Mucosa of stomach (tissue), 1 donor: Measurements from ENCODE around the gene PDE6C.

Experiments
- H3K27me3 ChIP-seq: one replicate; pipeline ENCODE4 v1.7.0; 2013; ENCODE audit warnings: mild to moderate bottlenecking, low read length; ENCODE audit not compliant: control insufficient read depth, insufficient read depth
- H3K36me3 ChIP-seq: one replicate; pipeline ENCODE4 v1.7.0; 2013; ENCODE audit warnings: low read length; ENCODE audit not compliant: control insufficient read depth, insufficient read depth
- H3K4me1 ChIP-seq: one replicate; pipeline ENCODE4 v1.7.0; 2013; ENCODE audit warnings: mild to moderate bottlenecking, low read length; ENCODE audit not compliant: control insufficient read depth, insufficient read depth
- H3K4me3 ChIP-seq: one replicate; pipeline ENCODE4 v1.7.0; 2013; ENCODE audit warnings: low read length
- H3K9ac ChIP-seq: one replicate; pipeline ENCODE4 v1.7.0; 2013; ENCODE audit warnings: mild to moderate bottlenecking, low read length, moderate library complexity
- H3K9me3 ChIP-seq: one replicate; pipeline ENCODE4 v1.7.0; 2013; ENCODE audit warnings: mild to moderate bottlenecking, low read length, moderate library complexity; ENCODE audit not compliant: control insufficient read depth
- donor health status: Pancreatic carcinoma.

The PDE6C gene

GRCh38 chr10:93614101-93614825, 1.9 kb downstream of the PDE6C start:
- H3K9me3 ChIP-seq = no peaks in the 10 kb centered on the region
- H3K27me3 ChIP-seq = no peaks in the 10 kb centered on the region
- no peaks in the 10 kb centered on the region for H3K4me1 ChIP-seq
- H3K36me3 ChIP-seq = no peaks in the 10 kb centered on the region
- H3K4me3 ChIP-seq = no peak overlapping the region
- H3K9ac ChIP-seq = no peak overlapping the region

GRCh38 chr10:93615576-93616235, 3.4 kb downstream of the PDE6C start:
- Histone ChIP-seq H3K36me3 (no peaks in the 10 kb centered on the region), H3K9me3 (no peaks in the 10 kb centered on the region), H3K27me3 (no peaks in the 10 kb centered on the region), H3K4me1 (no peaks in the 10 kb centered on the region), H3K9ac (no peak overlapping the region), H3K4me3 (no peak overlapping the region)

DNA sequence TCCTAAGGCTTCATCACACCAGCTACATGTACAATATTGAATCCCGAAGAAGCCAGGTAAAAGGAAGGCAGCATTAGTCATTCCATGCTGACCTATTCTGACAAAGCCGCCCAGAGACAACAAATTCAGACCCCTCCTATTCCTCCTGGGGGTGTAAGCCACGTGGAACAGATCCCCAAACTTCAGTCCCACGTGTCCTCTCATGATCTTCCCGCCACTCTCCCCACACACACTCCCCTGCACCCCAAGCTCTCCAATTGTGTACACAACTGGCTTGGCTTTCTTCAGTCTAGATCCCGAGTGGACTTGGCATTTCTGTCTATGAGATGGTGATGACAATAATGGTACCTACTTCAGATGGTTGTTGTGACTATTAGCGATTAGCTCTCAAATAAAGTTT, 8.6 kb downstream of the PDE6C start:
- no peaks in the 10 kb centered on the region for H3K9me3 ChIP-seq
- H3K9ac ChIP-seq = no peak overlapping the region
- no peaks in the 10 kb centered on the region for H3K36me3 ChIP-seq
- no peaks in the 10 kb centered on the region for H3K4me1 ChIP-seq
- H3K27me3 ChIP-seq = no peaks in the 10 kb centered on the region
- H3K4me3 ChIP-seq = no peak overlapping the region

GRCh38 chr10:93622942-93623341, 10.6 kb downstream of the PDE6C start:
- Histone ChIP-seq H3K27me3 (peaks cover 3% of the 10 kb centered on the region), H3K4me3 (no peak overlapping the region), H3K9ac (no peak overlapping the region), H3K36me3 (no peaks in the 10 kb centered on the region), H3K9me3 (no peaks in the 10 kb centered on the region), H3K4me1 (no peaks in the 10 kb centered on the region)

DNA sequence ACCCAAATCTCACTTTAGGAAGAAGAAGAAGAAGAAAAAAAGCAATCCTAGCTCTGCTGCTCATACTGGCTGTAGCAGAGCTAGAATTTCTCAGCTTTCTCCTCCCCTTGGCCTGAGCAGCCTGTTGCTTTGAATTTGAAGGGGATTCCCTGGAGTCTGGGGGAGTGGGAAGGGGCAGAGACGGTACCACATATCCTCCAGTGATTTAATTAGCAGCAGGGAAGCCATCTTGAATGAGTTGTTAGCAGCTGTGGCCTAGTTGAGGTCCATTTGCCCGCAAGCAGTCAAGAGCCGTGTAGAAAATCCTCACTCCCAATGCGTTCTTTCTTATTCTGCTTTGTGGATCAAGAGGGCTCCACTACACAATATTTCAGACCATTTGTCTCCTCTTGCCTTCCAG, 16.5 kb downstream of the PDE6C start:
- Histone ChIP-seq H3K36me3 (no peaks in the 10 kb centered on the region), H3K9ac (no peak overlapping the region), H3K27me3 (peaks cover 3% of the 10 kb centered on the region), H3K9me3 (no peaks in the 10 kb centered on the region), H3K4me3 (no peak overlapping the region), H3K4me1 (no peaks in the 10 kb centered on the region)

DNA sequence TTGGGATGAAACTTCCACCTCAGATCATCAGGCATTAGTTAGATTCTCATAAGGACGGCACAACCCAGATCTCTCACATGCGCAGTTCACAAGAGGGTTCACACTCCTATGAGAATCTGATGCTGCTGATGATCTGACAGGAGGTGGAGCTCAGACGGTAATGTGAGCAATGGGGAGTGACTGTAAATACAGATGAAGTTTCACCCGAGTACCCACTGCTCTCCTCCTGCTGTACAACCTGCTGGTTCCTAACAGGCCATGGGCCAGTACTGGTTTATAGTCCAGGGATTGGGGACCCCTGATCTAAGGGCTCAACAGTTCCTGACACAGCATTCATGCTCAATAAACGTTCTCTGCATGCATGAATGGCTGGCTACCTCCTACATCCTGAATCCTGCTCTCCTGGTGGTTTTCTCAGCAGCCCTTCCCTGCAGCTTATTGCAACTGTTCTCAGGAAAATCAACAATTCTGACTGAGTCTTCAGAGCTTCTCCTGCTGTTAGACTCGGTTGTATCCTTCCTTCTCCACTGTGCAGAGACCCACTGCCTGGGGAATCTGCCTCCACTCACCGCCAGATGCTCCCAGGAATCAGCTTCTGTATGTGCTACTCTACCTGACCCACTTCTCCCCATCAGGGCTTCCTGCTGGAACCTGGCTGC, 17.4 kb downstream of the PDE6C start:
- H3K27me3 ChIP-seq = peaks cover 3% of the 10 kb centered on the region
- H3K9me3 ChIP-seq = no peaks in the 10 kb centered on the region
- H3K4me3 ChIP-seq = no peak overlapping the region
- H3K9ac ChIP-seq = no peak overlapping the region
- no peaks in the 10 kb centered on the region for H3K4me1 ChIP-seq
- no peaks in the 10 kb centered on the region for H3K36me3 ChIP-seq

DNA sequence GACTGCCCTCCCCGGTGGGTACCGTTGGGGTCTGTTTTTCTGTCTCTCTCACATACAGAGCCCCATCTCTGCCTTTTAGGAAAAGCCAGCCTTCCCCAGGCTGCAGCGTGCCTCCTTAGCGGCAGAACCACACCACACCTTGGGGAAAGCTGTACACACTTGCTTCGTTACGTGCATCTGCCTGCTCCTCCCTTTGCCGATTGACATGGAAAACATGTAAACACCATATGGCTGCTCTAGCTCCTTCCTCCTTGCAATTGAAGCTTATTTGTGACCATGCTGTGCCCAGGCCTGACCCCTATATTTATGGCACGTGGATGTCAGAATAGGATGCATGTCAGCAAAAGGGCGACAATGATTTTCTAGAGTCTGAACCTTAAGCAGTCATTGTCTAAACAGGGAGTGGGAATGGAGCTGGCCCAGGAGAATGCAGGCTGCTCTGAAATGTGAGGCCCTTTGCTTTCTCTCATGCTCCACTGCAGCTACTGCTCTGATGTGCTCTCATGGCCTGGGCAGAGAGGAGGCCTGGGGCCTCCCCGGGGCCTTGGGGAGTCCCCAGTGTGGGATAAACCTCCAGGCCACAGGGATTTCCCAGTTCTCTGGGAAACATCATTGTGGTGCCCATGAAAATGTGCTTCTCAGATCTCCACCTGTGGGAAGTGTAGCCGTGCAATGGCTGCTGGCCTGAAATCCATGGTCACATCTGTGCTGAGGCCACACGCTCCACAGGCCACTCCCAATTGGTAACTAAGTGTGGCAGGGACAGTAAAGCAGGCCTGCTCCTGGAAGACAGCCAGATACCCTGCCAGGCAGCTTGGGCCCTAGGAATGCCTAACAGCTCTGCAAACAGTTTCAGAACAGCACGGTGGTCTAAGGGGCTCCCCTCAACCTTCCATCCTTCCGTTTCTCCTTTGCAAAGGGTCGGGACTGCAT, 18.6 kb downstream of the PDE6C start:
- H3K4me3 ChIP-seq = no peak overlapping the region
- H3K9ac ChIP-seq = no peak overlapping the region
- no peaks in the 10 kb centered on the region for H3K9me3 ChIP-seq
- no peaks in the 10 kb centered on the region for H3K36me3 ChIP-seq
- H3K27me3 ChIP-seq = peaks cover 3% of the 10 kb centered on the region
- H3K4me1 ChIP-seq = no peaks in the 10 kb centered on the region

- Histone ChIP-seq H3K36me3 (no peaks in the 10 kb centered on the region), H3K9me3 (no peaks in the 10 kb centered on the region), H3K9ac (no peak overlapping the region), H3K27me3 (no peaks in the 10 kb centered on the region), H3K4me1 (no peaks in the 10 kb centered on the region), H3K4me3 (no peak overlapping the region)
Observed at GRCh38 chr10:93639791-93640190, 27.5 kb downstream of the PDE6C start.

GRCh38 chr10:93652857-93653256, 40.5 kb downstream of the PDE6C start:
- no peaks in the 10 kb centered on the region for H3K27me3 ChIP-seq
- no peaks in the 10 kb centered on the region for H3K4me1 ChIP-seq
- no peaks in the 10 kb centered on the region for H3K9me3 ChIP-seq
- H3K4me3 ChIP-seq = no peak overlapping the region
- H3K9ac ChIP-seq = no peak overlapping the region
- H3K36me3 ChIP-seq = no peaks in the 10 kb centered on the region

GRCh38 chr10:93654201-93654600, 41.9 kb downstream of the PDE6C start:
- no peaks in the 10 kb centered on the region for H3K36me3 ChIP-seq
- no peaks in the 10 kb centered on the region for H3K9me3 ChIP-seq
- H3K4me1 ChIP-seq = no peaks in the 10 kb centered on the region
- no peak overlapping the region for H3K9ac ChIP-seq
- no peaks in the 10 kb centered on the region for H3K27me3 ChIP-seq
- no peak overlapping the region for H3K4me3 ChIP-seq

DNA sequence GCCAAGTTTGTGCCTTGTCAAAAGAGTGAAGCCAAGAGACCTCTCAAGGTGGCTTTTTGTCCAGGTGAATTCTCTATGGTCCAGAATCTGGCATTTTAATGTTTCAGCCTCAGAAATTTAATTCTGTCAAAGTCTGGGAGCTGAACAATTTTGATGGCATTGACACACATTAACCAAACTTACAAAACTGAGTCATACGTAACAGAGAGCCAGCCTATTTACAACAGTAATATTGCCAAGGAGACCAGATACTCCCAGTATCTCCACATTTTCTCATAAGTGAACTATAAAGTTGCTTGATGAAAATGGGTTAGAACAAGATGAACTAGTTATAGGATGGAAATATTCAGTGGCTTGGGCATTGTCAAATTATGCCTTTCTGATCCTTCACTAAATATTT, 43.8 kb downstream of the PDE6C start:
- H3K9me3 ChIP-seq = no peaks in the 10 kb centered on the region
- H3K4me3 ChIP-seq = no peak overlapping the region

More for the DNA sequence above, 43.8 kb downstream of the PDE6C start:
- Histone ChIP-seq H3K4me1 (no peaks in the 10 kb centered on the region), H3K27me3 (no peaks in the 10 kb centered on the region), H3K9ac (no peak overlapping the region), H3K36me3 (no peaks in the 10 kb centered on the region)
